Stimulated activated naive CD8-positive, alpha-beta T cell treated with anti-CD3 and anti-CD28 coated beads, Interleukin-15, amount 100 ng/mL, for 72 hours (primary cell): ENCODE results near the gene FUT7.

Experiments used
- ATAC-seq: fragments of 150-1000 bp; cut with Tn5 transposase; 2 replicates; pipeline ENCODE4 v1.10.0; 2021; ENCODE audit warnings: mild to moderate bottlenecking, moderate library complexity
- DNase-seq, 2 donors: peaks; one replicate each; pipeline ENCODE4 v3.0.0; 2021 to 2022
- H3K27ac Mint-ChIP-seq, 2 donors: one replicate each; pipeline ENCODE4 v1.8.0; 2022; ENCODE audit warnings: mild to moderate bottlenecking in 2 of 2, mixed read lengths in 2 of 2, moderate library complexity in 2 of 2
- H3K27me3 Mint-ChIP-seq: one replicate; pipeline ENCODE4 v1.8.0; 2022; ENCODE audit warnings: mixed read lengths
- H3K4me1 Mint-ChIP-seq: one replicate; pipeline ENCODE4 v1.8.0; 2022; ENCODE audit warnings: mild to moderate bottlenecking, mixed read lengths
- H3K4me3 Mint-ChIP-seq, 2 donors: one replicate each; pipeline ENCODE4 v1.8.0; 2022; ENCODE audit warnings: mild to moderate bottlenecking in 2 of 2, mixed read lengths in 2 of 2, moderate library complexity in 1 of 2
- H3K9me3 Mint-ChIP-seq, 2 donors: one replicate each; pipeline ENCODE4 v1.8.0; 2022; ENCODE audit warnings: mixed read lengths in 2 of 2

FUT7 gene

DNA sequence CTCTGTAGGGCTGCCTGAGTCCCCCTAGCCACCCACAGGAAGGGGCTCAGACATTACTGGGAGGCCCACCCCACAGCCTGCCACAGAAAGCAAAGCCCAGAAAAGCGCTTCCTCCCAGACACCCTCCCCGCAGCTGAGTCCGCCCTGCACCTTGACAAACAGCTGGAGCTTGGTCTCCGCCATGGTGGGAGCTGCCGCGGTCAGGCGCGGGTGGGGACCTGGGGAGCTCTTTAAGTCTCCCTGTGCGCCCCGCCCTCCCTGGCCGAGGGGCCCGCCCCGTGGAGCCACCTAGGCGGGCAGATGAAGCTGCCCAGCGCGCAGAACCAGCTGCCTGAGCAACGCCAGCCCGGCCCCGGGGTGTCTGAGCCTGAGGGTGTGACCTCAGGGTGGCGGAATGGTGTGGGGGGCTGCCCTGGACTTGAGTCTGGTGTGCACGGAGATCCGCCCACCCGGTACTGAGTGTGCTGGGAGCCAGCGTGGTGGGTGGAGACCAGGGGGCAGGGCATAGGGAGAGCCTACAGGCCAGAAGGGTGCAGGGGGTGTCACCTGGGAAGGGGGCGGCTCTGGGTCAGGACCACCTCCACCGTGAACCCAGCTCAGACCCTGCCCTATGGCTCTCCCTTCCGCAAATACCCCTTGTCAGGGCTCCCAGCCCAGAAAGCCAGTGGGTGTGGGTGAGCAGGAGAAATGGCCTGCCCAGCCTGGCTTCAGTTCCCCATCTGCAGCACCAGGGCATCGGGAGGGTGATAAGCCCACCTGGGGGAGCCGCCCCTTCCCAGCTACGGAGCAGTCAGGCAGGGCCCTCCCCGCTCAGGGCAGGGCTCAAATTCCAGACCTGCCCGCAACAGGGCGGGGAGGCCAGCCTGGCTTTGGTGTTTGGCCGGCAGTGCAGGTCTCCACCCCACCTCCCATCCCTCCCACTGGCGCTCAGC, 35.3 kb downstream of the FUT7 start, which contains the start of gene CLIC3:
TSS of gene CLIC3 (minus strand) at position 208 of the 932 bp plus-strand sequence. CDS start at position 183, 25 bp downstream.
- Mint-ChIP-seq H3K27me3 (peaks cover 10% of the 10 kb centered on the region), H3K9me3 (no peaks in the 10 kb centered on the region), H3K27ac (peak within 1 kb of the TSS in 1 of 2 donors; percentile 80), H3K4me3 (peak within 1 kb of the TSS; percentile 60 to 66), H3K4me1 (peaks cover 80% of the 10 kb centered on the region)
- DNase-seq = peak in 1 of 2 donors; percentile 47
- no peak for ATAC-seq

- Mint-ChIP-seq H3K27ac (no peak overlapping the region), H3K27me3 (peaks cover 10% of the 10 kb centered on the region), H3K4me1 (peaks cover 84% of the 10 kb centered on the region), H3K9me3 (no peaks in the 10 kb centered on the region), H3K4me3 (peak overlapping the region in 1 of 2 donors; percentile 66)
- ATAC-seq (no peak), DNase-seq (no peak)
These were observed 36.0 kb downstream of the FUT7 start for GRCh38 chr9:136995772-136996311.

DNA sequence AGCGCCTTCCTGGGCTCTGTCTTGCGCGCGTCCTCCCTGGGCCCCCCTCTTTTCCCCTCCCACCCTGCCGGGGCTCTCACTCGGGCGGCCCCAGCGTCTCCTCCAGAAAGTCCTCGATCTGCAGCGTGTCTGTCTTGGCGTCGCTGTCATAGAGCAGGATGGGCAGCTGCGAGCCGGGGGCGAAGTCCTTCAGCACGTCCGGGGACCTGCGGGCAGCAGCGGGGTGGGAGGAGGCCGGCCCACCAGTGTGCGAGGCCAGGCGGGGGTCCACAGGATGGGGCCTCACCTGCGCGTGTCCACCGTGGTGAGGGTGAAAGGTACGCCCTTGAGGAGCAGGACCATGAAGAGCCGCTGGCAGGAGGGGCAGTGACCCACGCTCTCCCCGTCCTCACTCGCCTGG, 36.5 kb downstream of the FUT7 start:
- Mint-ChIP-seq H3K27me3 (peaks cover 11% of the 10 kb centered on the region), H3K4me3 (no peak overlapping the region), H3K9me3 (no peaks in the 10 kb centered on the region), H3K27ac (no peak overlapping the region), H3K4me1 (peaks cover 79% of the 10 kb centered on the region)
- ATAC-seq = no peak
- no peak for DNase-seq

DNA sequence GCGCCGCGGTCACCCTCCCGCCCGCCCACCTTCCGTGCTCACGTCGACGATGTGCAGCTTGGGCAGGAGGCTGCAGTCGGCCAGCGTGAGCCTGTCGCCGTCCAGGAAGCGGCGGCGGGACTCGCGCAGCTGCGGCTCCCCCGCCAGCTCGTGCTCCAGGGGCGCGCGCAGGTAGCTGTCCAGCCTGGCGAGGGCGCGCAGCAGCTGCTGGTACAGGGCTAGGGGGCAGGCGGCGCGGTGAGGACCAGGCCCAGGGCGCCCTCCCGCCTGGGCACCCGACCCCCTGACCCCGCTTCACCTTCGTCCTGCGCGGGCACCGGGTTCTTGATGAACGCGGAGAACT, 37.0 kb downstream of the FUT7 start:
- Mint-ChIP-seq H3K9me3 (no peaks in the 10 kb centered on the region), H3K4me1 (peaks cover 74% of the 10 kb centered on the region), H3K27ac (no peak overlapping the region), H3K4me3 (no peak overlapping the region), H3K27me3 (peaks cover 16% of the 10 kb centered on the region)
- no peak for DNase-seq
- ATAC-seq = no peak

DNA sequence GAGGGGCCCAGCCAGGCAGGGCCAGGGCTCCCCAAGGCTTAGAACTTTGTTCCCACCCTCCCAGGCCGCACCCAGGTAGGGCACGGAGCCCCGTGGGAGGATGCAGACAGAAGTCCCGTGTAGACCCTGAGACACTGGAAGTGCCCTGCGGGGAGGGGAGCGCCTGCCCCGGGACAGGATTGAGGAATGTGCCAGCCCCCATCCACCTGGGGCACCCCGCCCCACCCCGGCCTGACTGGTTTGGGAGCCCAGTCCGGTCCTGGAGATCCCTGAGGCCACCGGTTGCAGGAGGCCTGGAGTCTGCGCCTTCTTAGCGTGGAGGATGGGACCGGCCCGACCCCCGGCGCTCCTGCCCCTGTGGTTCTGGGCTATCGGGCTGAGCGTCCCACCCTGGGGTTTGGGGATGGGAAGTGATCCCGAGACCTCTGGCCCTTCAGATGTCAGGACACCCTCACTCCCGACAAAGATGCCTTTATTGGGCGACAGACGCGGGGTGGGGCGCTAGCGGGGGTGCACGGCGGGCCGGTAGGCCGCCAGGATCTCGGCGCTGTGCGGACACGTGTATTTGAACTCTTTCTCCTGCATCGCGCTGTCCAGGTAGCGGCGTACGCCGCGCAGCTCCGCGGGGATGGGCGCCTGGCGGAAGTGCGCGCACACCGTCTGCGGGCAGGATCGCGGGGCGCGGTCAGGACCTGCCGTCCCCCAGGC, 37.6 kb downstream of the FUT7 start:
- peaks cover 21% of the 10 kb centered on the region for H3K27me3 Mint-ChIP-seq
- ATAC-seq (no peak), DNase-seq (no peak)
- H3K4me3 Mint-ChIP-seq = peak overlapping the region; percentile 88 to 93
- no peaks in the 10 kb centered on the region for H3K9me3 Mint-ChIP-seq
- H3K27ac Mint-ChIP-seq = no peak overlapping the region
- H3K4me1 Mint-ChIP-seq = peaks cover 68% of the 10 kb centered on the region

DNA sequence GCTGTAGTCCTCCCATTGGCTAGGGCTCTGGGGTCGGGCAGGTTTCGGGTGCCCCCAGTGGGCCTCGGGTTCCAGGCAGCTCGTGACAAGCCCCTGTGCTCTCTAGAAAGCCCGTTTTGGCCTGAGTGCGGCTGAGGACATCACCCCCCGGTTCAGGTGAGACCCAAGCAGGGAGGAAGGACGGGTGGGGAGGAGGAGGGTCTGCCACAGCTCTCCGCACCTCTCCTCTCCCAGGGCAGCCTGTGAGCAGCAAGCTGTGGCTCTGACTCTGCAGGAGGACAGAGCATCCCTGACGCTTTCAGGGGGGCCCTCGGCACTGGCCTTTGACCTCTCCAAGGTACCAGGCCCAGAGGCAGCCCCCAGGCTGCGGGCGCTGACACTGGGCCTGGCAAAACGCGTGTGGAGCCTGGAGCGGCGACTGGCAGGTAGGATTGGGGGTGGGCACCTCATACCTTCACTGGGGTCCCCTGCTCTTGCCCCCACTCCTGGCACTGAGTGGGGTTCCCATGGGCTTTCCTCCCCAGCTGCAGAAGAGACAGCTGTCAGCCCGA, 39.0 kb downstream of the FUT7 start:
- Mint-ChIP-seq H3K4me1 (peaks cover 54% of the 10 kb centered on the region), H3K27ac (peak overlapping the region; percentile 54 to 81)

GRCh38 chr9:136991993-136992818, 39.7 kb downstream of the FUT7 start, which contains the start of gene PAXX:
Gene PAXX, plus strand, starts transcription at chr9:136992422. Its CDS starts 22 bp downstream, at chr9:136992444.
- Mint-ChIP-seq H3K4me3 (peak within 1 kb of the TSS; percentile 88 to 93), H3K27ac (peak within 1 kb of the TSS; percentile 73 to 81), H3K9me3 (no peaks in the 10 kb centered on the region), H3K4me1 (peaks cover 47% of the 10 kb centered on the region), H3K27me3 (peaks cover 23% of the 10 kb centered on the region)
- DNase-seq (peak; percentile 94 to 98), ATAC-seq (peak; percentile 85)

More for the DNA sequence above, 39.0 kb downstream of the FUT7 start:
- ATAC-seq (peak; percentile 4), DNase-seq (no peak)
- Mint-ChIP-seq H3K4me3 (peak overlapping the region; percentile 88 to 93), H3K27me3 (peaks cover 22% of the 10 kb centered on the region), H3K9me3 (no peaks in the 10 kb centered on the region)

GRCh38 chr9:136990242-136990911, 41.5 kb downstream of the FUT7 start:
- H3K9me3 Mint-ChIP-seq = no peaks in the 10 kb centered on the region
- peaks cover 33% of the 10 kb centered on the region for H3K27me3 Mint-ChIP-seq
- H3K4me3 Mint-ChIP-seq = peak overlapping the region; percentile 5 to 31
- H3K4me1 Mint-ChIP-seq = peaks cover 29% of the 10 kb centered on the region
- no peak overlapping the region for H3K27ac Mint-ChIP-seq
- DNase-seq (no peak), ATAC-seq (no peak)

GRCh38 chr9:136988872-136989271, 43.0 kb downstream of the FUT7 start:
- Mint-ChIP-seq H3K4me1 (peaks cover 21% of the 10 kb centered on the region), H3K9me3 (no peaks in the 10 kb centered on the region), H3K27ac (no peak overlapping the region), H3K4me3 (no peak overlapping the region), H3K27me3 (peaks cover 45% of the 10 kb centered on the region)
- DNase-seq (no peak), ATAC-seq (no peak)

DNA sequence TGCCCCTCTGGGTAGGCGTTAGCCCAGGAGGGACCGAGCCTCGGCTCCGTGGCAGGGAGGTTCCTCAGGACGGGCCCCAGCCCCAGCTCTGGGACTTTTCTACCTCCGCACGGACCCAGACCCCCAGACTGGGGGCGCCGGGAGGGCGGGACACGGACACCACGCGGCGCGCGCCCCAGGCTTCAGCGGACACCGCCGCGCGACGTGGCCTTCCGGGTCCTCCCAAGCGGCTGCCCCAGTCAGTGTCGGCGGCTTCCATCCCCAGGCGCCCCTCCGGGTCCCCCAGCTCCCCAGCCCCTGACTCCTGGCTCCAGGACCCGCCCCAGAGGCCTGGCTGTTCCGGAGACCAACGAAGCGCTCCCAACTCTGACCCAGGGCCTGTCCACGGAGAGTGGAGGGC, 46.0 kb downstream of the FUT7 start:
- Mint-ChIP-seq H3K4me1 (no peaks in the 10 kb centered on the region), H3K27ac (no peak overlapping the region), H3K9me3 (no peaks in the 10 kb centered on the region), H3K27me3 (peaks cover 51% of the 10 kb centered on the region), H3K4me3 (peak overlapping the region in 1 of 2 donors; percentile 30)
- DNase-seq = no peak
- ATAC-seq = no peak

GRCh38 chr9:136985027-136985602, 46.8 kb downstream of the FUT7 start:
- no peak for DNase-seq
- H3K4me1 Mint-ChIP-seq = no peaks in the 10 kb centered on the region
- H3K27ac Mint-ChIP-seq = no peak overlapping the region
- H3K9me3 Mint-ChIP-seq = no peaks in the 10 kb centered on the region
- ATAC-seq = peak; percentile 27
- peaks cover 48% of the 10 kb centered on the region for H3K27me3 Mint-ChIP-seq
- peak overlapping the region in 1 of 2 donors; percentile 43 for H3K4me3 Mint-ChIP-seq

DNA sequence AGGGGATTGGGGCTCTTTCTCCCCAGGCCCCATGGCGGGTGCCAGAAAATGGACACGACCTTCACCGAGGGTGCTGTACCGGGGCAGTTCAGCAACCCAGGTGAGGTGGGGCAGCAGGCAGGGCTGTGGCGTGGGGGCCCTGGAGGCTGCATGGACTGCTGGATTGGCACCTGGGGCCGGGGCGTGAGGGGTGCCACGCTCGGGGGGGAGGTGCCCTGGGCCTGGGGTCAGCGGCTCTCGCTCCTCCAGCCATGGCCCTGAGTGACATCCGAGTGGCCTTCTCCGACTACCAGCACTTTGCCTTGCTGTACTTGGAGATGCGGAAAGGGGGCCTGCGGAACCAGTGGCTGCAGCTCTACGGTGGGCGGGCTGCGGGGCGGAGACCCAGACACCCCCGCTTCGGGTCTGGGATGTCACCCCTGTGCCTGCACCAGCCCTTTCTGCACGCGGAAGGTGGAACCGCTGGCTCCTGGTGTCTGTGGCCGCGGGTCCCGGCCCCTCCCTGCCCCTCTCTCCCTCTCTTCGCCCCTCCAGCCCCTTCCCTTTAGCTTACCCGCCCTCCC, 47.3 kb downstream of the FUT7 start:
- Mint-ChIP-seq H3K27me3 (peaks cover 42% of the 10 kb centered on the region), H3K27ac (no peak overlapping the region)
- ATAC-seq = peak; percentile 26

GRCh38 chr9:136983656-136984314, 48.1 kb downstream of the FUT7 start:
- no peak for DNase-seq
- Mint-ChIP-seq H3K4me1 (no peaks in the 10 kb centered on the region), H3K27ac (no peak overlapping the region), H3K27me3 (peaks cover 38% of the 10 kb centered on the region), H3K4me3 (no peak overlapping the region), H3K9me3 (no peaks in the 10 kb centered on the region)
- ATAC-seq = no peak

More for the DNA sequence above, 47.3 kb downstream of the FUT7 start:
- Mint-ChIP-seq H3K4me1 (no peaks in the 10 kb centered on the region), H3K4me3 (no peak overlapping the region), H3K9me3 (no peaks in the 10 kb centered on the region)
- DNase-seq = no peak
